K562 (cell line): ENCODE data around the gene GPD2. TPM values are rescaled to one million over a fixed set of nuclear protein-coding genes. Genes with fewer than 3 reads are reported as not detected.
A peak's percentile ranks its signal among the peaks of the same experiment; 100 is the strongest.

ENCODE experiments used
- BRD9 ChIP-seq: fragments of 450-650 bp; IDR thresholded peaks from 2 replicates; pipeline ENCODE4 v1.6.1; 2018; ENCODE audit warnings: low read depth; ENCODE audit not compliant: partially characterized antibody
- EZH2 ChIP-seq: IDR thresholded peaks from 2 replicates; pipeline ENCODE4 v1.6.1; 2012; ENCODE audit warnings: low read depth, mild to moderate bottlenecking, inconsistent platforms, low read length, borderline replicate concordance
- HNRNPLL ChIP-seq: fragments of 200-400 bp; formaldehyde crosslinking; IDR thresholded peaks from 2 replicates; pipeline ENCODE4 v1.6.1; 2017; ENCODE audit warnings: low read length, low read depth, mild to moderate bottlenecking; ENCODE audit not compliant: poor library complexity, severe bottlenecking
- KDM5B ChIP-seq: fragments of 200-600 bp; sonication (generic); IDR thresholded peaks from 2 replicates; pipeline ENCODE4 v1.6.1; 2012; ENCODE audit warnings: low read depth, mild to moderate bottlenecking, moderate library complexity, low read length, control low read depth, inconsistent platforms; ENCODE audit not compliant: insufficient replicate concordance
- NR2F6 ChIP-seq: fragments of 450-650 bp; formaldehyde crosslinking; IDR thresholded peaks from 2 replicates; pipeline ENCODE4 v1.4.0; 2020; ENCODE audit warnings: mild to moderate bottlenecking
- NR4A1 ChIP-seq, 2 experiments: fragments of 250-450 bp in 1 of 2; fragments of 450-650 bp in 1 of 2; sonication (Bioruptor Pico) in 1 of 2; IDR thresholded peaks; 2 replicates each; pipeline versions ENCODE4 v1.4.0 to v1.6.1; 2016 to 2020; ENCODE audit warnings: mild to moderate bottlenecking in 2 of 2, missing compliant biosample characterization in 1 of 2, missing genetic modification characterization in 1 of 2, moderate library complexity in 1 of 2
- RUNX1 ChIP-seq: sonication (generic); IDR thresholded peaks from 2 replicates; pipeline ENCODE4 v1.6.1; 2016; ENCODE audit warnings: antibody characterized with exemption, low read depth
- TOE1 ChIP-seq, 2 experiments: fragments of 450-650 bp in 1 of 2; sonication (generic) in 1 of 2; formaldehyde crosslinking in 1 of 2; IDR thresholded peaks; 2 replicates each; pipeline versions ENCODE4 v1.7.1 to v1.8.0; 2016 to 2022; ENCODE audit warnings: borderline replicate concordance in 2 of 2, mild to moderate bottlenecking in 2 of 2, antibody characterized with exemption in 1 of 2, inconsistent platforms in 1 of 2, low read depth in 1 of 2, missing genetic modification reagents in 1 of 2, moderate library complexity in 1 of 2
- ZNF212 ChIP-seq: fragments of 450-650 bp; formaldehyde crosslinking; IDR thresholded peaks from 2 replicates; pipeline ENCODE4 v1.4.0; 2020; ENCODE audit warnings: mild to moderate bottlenecking
- ZNF280A ChIP-seq: fragments of 450-650 bp; IDR thresholded peaks from 2 replicates; pipeline ENCODE4 v1.6.1; 2018; ENCODE audit warnings: mild to moderate bottlenecking, low read depth; ENCODE audit not compliant: partially characterized antibody
- ZNF436 ChIP-seq: fragments of 250-450, 450-650 bp; sonication (Bioruptor Pico); formaldehyde crosslinking; IDR thresholded peaks from 2 replicates; pipeline ENCODE4 v1.7.0; 2020; ENCODE audit warnings: mild to moderate bottlenecking
- ZSCAN29 ChIP-seq: fragments of 450-650 bp; IDR thresholded peaks from 2 replicates; pipeline ENCODE4 v1.6.1; 2017
- polyA plus RNA-seq, 8 experiments: library from polyadenylated mRNA; depleted of rRNA in 4 of 8; stranded (reverse) in 5 of 8; unstranded in 3 of 8; fragments of >200 nt; fragmentation: Nextera tagmentation in 2 of 8; fragmentation: Illumina TruSeq in 1 of 8; extraction: Ambion mirVana in 2 of 8; extraction: Trizol in 1 of 8; gene quantifications; 2 replicates each; pipeline versions ENCODE4 v1.2.1 to v1.2.3, GENCODE V29; 2011 to 2014; ENCODE audit warnings: inconsistent platforms in 1 of 8, missing spikeins in 1 of 8
- total RNA-seq, 7 experiments: library from RNA; depleted of rRNA in 6 of 7; stranded (reverse); fragments of >200 nt in 6 of 7; fragmentation: Illumina TruSeq in 2 of 7; extraction: Trizol in 2 of 7; gene quantifications; 2 replicates each; pipeline versions ENCODE4 v1.2.1 to v1.2.3, GENCODE V29; 2011 to 2021; ENCODE audit warnings: low replicate concordance in 1 of 7
- TF ChIP-seq, protein P1 (sequence below): fragments of 450-650 bp; IDR thresholded peaks from 2 replicates; pipeline ENCODE4 v1.7.1; 2018; ENCODE audit warnings: mild to moderate bottlenecking, low read depth; ENCODE audit not compliant: partially characterized antibody
- TF ChIP-seq, protein P2 (sequence below): sonication (generic); formaldehyde crosslinking; IDR thresholded peaks from 2 replicates; pipeline ENCODE4 v1.8.0; 2022; ENCODE audit warnings: mild to moderate bottlenecking, missing genetic modification reagents
- TF ChIP-seq, protein P3 (sequence below): fragments of 250-450 bp; sonication (Bioruptor Pico); IDR thresholded peaks from 2 replicates; pipeline ENCODE4 v1.5.0; 2020; ENCODE audit warnings: mild to moderate bottlenecking

The GPD2 gene
- total and polyA plus RNA-seq, 9 of the 15 experiments (the other 6 are each of a cell fraction or from before 2014, with no cell fraction given): 5.2 to 39.2 (median 19.0) TPM

DNA sequence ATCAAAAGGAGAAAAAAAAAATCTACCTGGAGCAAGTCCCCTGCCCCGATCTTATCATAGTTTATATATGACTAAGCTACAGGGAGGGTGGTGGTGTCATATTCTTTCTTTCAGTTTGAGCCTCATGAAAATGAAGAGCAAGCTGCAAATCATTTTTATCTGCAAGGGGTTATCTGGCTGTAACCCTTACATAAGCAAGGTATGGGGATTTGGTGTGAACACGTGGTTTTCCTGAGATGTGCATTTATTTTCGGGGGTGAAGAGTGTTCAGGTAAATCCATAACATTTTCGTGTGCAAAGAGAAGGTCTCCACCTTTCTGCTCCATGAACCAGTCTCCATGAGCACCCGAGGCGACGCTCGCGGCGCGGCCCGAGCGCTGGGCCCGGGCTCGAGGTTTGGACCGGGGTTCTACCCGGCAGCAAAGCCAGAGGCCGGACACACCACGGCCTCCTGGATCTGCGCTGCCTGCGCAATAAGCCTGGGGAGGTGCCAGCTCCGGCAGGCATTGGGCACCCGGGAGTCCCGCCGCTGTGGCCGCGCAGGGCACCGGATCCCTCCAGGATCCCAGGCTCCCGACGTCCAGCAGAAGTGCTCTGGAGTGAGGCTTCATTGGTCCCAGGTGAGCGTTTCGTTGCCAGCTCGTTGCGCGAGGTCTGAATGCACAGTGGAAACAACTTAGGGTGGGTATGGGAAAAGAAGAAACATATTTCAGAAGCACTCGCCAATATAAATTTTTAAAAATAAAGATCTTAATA lies 36.1 kb upstream of the GPD2 start (continued):
- TF ChIP-seq TOE1 (IDR thresholded peaks at IDR 0.05; ENCODE audit: borderline replicate concordance) (no peak), TOE1 (CRISPR knock-in tag; IDR thresholded peaks at IDR 0.05; ENCODE audit: borderline replicate concordance, low read depth) (peak; percentile 65; the same call in 1 of the 2 replicates), ZNF212 (CRISPR knock-in tag) (peak; percentile 19; the same call in 1 of the 2 replicates), BRD9 (no peak), RUNX1 (no peak), ZSCAN29 (no peak; the same call in 1 of the 2 replicates), KDM5B (no peak), EZH2 (no peak), ZNF436 (CRISPR knock-in tag) (no peak), ZNF280A (no peak), NR4A1 (CRISPR knock-in tag; IDR thresholded peaks at IDR 0.05) (0 out of 2 replicates have a peak, but pooled peaks have one; percentile 49), NR4A1 (tag; IDR thresholded peaks at IDR 0.05) (peak; percentile 47; the same call in 1 of the 2 replicates), NR2F6 (CRISPR knock-in tag) (no peak), HNRNPLL (peak; percentile 77)
- TF ChIP-seq, protein P1, sequence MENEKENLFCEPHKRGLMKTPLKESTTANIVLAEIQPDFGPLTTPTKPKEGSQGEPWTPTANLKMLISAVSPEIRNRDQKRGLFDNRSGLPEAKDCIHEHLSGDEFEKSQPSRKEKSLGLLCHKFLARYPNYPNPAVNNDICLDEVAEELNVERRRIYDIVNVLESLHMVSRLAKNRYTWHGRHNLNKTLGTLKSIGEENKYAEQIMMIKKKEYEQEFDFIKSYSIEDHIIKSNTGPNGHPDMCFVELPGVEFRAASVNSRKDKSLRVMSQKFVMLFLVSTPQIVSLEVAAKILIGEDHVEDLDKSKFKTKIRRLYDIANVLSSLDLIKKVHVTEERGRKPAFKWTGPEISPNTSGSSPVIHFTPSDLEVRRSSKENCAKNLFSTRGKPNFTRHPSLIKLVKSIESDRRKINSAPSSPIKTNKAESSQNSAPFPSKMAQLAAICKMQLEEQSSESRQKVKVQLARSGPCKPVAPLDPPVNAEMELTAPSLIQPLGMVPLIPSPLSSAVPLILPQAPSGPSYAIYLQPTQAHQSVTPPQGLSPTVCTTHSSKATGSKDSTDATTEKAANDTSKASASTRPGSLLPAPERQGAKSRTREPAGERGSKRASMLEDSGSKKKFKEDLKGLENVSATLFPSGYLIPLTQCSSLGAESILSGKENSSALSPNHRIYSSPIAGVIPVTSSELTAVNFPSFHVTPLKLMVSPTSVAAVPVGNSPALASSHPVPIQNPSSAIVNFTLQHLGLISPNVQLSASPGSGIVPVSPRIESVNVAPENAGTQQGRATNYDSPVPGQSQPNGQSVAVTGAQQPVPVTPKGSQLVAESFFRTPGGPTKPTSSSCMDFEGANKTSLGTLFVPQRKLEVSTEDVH: no peak
- TF ChIP-seq, protein P2, sequence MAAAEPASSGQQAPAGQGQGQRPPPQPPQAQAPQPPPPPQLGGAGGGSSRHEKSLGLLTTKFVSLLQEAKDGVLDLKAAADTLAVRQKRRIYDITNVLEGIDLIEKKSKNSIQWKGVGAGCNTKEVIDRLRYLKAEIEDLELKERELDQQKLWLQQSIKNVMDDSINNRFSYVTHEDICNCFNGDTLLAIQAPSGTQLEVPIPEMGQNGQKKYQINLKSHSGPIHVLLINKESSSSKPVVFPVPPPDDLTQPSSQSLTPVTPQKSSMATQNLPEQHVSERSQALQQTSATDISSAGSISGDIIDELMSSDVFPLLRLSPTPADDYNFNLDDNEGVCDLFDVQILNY (CRISPR knock-in tag): 0 out of 2 replicates have a peak, but pooled peaks have one; percentile 47
- TF ChIP-seq, protein P3, sequence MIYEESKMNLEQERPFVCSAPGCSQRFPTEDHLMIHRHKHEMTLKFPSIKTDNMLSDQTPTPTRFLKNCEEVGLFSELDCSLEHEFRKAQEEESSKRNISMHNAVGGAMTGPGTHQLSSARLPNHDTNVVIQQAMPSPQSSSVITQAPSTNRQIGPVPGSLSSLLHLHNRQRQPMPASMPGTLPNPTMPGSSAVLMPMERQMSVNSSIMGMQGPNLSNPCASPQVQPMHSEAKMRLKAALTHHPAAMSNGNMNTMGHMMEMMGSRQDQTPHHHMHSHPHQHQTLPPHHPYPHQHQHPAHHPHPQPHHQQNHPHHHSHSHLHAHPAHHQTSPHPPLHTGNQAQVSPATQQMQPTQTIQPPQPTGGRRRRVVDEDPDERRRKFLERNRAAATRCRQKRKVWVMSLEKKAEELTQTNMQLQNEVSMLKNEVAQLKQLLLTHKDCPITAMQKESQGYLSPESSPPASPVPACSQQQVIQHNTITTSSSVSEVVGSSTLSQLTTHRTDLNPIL (CRISPR knock-in tag): no peak
